RWPE2 (cell line): ENCODE data around the gene TMEM259.
"Not testable (repeated sequence)": the region's sequence is repeated elsewhere in the genome, so short reads cannot be mapped to it uniquely, and the experiment has no call there.

ENCODE experiments used
- ATAC-seq: fragments of 200-7000 bp; cut with Tn5 transposase; 3 replicates; pipeline ENCODE4 v1.9.1; 2021; ENCODE audit warnings: low read depth
- DNase-seq: peaks from one replicate; pipeline ENCODE4 v3.0.0-alpha.2; 2020; ENCODE audit warnings: low spot score
- H3K27ac ChIP-seq: fragments of 450-650 bp; 2 replicates; pipeline ENCODE4 v1.5.1; 2017; ENCODE audit warnings: mild to moderate bottlenecking; ENCODE audit not compliant: poor library complexity, severe bottlenecking
- H3K27me3 ChIP-seq: fragments of 250-450 bp; sonication (Bioruptor Pico); 2 replicates; pipeline ENCODE4 v1.5.1; 2021; ENCODE audit warnings: mild to moderate bottlenecking, moderate library complexity; ENCODE audit not compliant: insufficient read depth, poor library complexity, severe bottlenecking
- H3K36me3 ChIP-seq: fragments of 250-450 bp; sonication (Bioruptor Pico); 2 replicates; pipeline ENCODE4 v1.5.1; 2020; ENCODE audit warnings: low read depth, mild to moderate bottlenecking, moderate library complexity
- H3K4me1 ChIP-seq: fragments of 250-450 bp; sonication (Bioruptor Pico); 2 replicates; pipeline ENCODE4 v1.5.1; 2021; ENCODE audit warnings: mild to moderate bottlenecking, moderate library complexity; ENCODE audit not compliant: insufficient read depth, poor library complexity, severe bottlenecking
- H3K4me3 ChIP-seq: fragments of 250-450 bp; sonication (Bioruptor Pico); 2 replicates; pipeline ENCODE4 v1.5.1; 2021; ENCODE audit warnings: mild to moderate bottlenecking, moderate library complexity; ENCODE audit not compliant: severe bottlenecking
- H3K9me3 ChIP-seq: fragments of 250-450 bp; sonication (Bioruptor Pico); 2 replicates; pipeline ENCODE4 v1.5.1; 2021; ENCODE audit warnings: mild to moderate bottlenecking, moderate library complexity; ENCODE audit not compliant: severe bottlenecking
- CTCF ChIP-seq: fragments of 450-650 bp; IDR thresholded peaks from one replicate; pipeline ENCODE4 v1.5.1; 2017; ENCODE audit warnings: mild to moderate bottlenecking, moderate library complexity; ENCODE audit not compliant: poor library complexity, severe bottlenecking

Gene TMEM259

GRCh38 chr19:1028062-1028926, 7.4 kb upstream of the TMEM259 start:
- H3K27me3 ChIP-seq = no peaks in the 10 kb centered on the region
- H3K4me3 ChIP-seq = peak overlapping the region; percentile 90
- DNase-seq (no peak), ATAC-seq (peak; percentile 60)
- H3K27ac ChIP-seq = peak overlapping the region; percentile 96
- no peaks in the 10 kb centered on the region for H3K4me1 ChIP-seq
- H3K9me3 ChIP-seq = no peaks in the 10 kb centered on the region
- no peak for TF ChIP-seq CTCF
- H3K36me3 ChIP-seq = peaks cover 36% of the 10 kb centered on the region

GRCh38 chr19:1027650-1028061, 6.7 kb upstream of the TMEM259 start:
- ATAC-seq (peak; percentile 32), DNase-seq (no peak)
- Histone ChIP-seq H3K4me3 (peak overlapping the region; percentile 90), H3K9me3 (no peaks in the 10 kb centered on the region), H3K27me3 (no peaks in the 10 kb centered on the region), H3K27ac (peak overlapping the region; percentile 96), H3K4me1 (no peaks in the 10 kb centered on the region), H3K36me3 (peaks cover 29% of the 10 kb centered on the region)
- TF ChIP-seq CTCF = no peak

GRCh38 chr19:1026783-1027649, 6.1 kb upstream of the TMEM259 start:
- H3K4me1 ChIP-seq = no peaks in the 10 kb centered on the region
- H3K27me3 ChIP-seq = no peaks in the 10 kb centered on the region
- peak overlapping the region; percentile 96 for H3K27ac ChIP-seq
- peak; percentile 3; the same call in 2 of the 3 replicates for ATAC-seq
- H3K4me3 ChIP-seq = peak overlapping the region; percentile 90
- no peak for DNase-seq
- H3K9me3 ChIP-seq = no peaks in the 10 kb centered on the region
- no peak for TF ChIP-seq CTCF
- peaks cover 23% of the 10 kb centered on the region for H3K36me3 ChIP-seq

GRCh38 chr19:1025960-1026782, 5.2 kb upstream of the TMEM259 start, which contains the start of gene CNN2:
Gene CNN2 (plus strand): TSS chr19:1026608. CDS start chr19:1026662, 54 bp downstream.
- H3K27ac ChIP-seq = peak within 1 kb of the TSS; percentile 96
- peak within 1 kb of the TSS; percentile 90 for H3K4me3 ChIP-seq
- no peaks in the 10 kb centered on the region for H3K9me3 ChIP-seq
- TF ChIP-seq CTCF = no peak
- H3K27me3 ChIP-seq = no peaks in the 10 kb centered on the region
- no peak for DNase-seq
- no peaks in the 10 kb centered on the region for H3K4me1 ChIP-seq
- H3K36me3 ChIP-seq = peaks cover 16% of the 10 kb centered on the region
- ATAC-seq = peak; percentile 76

- not testable (repeated sequence) for ATAC-seq, H3K4me3 ChIP-seq, DNase-seq, H3K36me3 ChIP-seq, H3K9me3 ChIP-seq, H3K4me1 ChIP-seq, H3K27ac ChIP-seq, H3K27me3 ChIP-seq
Measured at GRCh38 chr19:1025080-1025479, 4.2 kb upstream of the TMEM259 start.

- H3K4me1 ChIP-seq, H3K36me3 ChIP-seq, DNase-seq: not testable (repeated sequence)
Measured at GRCh38 chr19:1023883-1024188, 2.9 kb upstream of the TMEM259 start.

More at GRCh38 chr19:1023883-1024188, 2.9 kb upstream of the TMEM259 start:
- H3K27ac ChIP-seq, H3K27me3 ChIP-seq, H3K4me3 ChIP-seq, H3K9me3 ChIP-seq, ATAC-seq: not testable (repeated sequence)
